Measurements from ENCODE around the gene SENP7.

GRCh38 chr3:101535221-101535620 lies 22.2 kb upstream of the SENP7 start:
- TF ChIP-seq EZH2 (IDR thresholded peaks at IDR 0.05; ENCODE audit: insufficient read depth, poor library complexity, severe bottlenecking) (no peak), EZH2phosphoT487 (IDR thresholded peaks at IDR 0.05; ENCODE audit: insufficient read depth, low read depth) (no peak)

Data from GM23248 (cell line).